Muscle layer of duodenum (tissue), 2 donors: ENCODE results near the gene MRAP2.

Experiments used
- H3K27ac ChIP-seq: one replicate; pipeline ENCODE4 v1.7.0; 2013; ENCODE audit warnings: mild to moderate bottlenecking, low read length
- H3K27me3 ChIP-seq: one replicate; pipeline ENCODE4 v1.7.0; 2013; ENCODE audit warnings: low read depth, mild to moderate bottlenecking, control low read depth, low read length
- H3K36me3 ChIP-seq, 2 donors: one replicate each; pipeline ENCODE4 v1.7.0; 2013; ENCODE audit warnings: low read length in 2 of 2, control low read depth in 1 of 2, mild to moderate bottlenecking in 1 of 2; ENCODE audit not compliant: insufficient read depth in 2 of 2, control insufficient read depth in 1 of 2
- H3K4me1 ChIP-seq, 2 donors: one replicate each; pipeline ENCODE4 v1.7.0; 2013; ENCODE audit warnings: low read length in 2 of 2, mild to moderate bottlenecking in 2 of 2, control low read depth in 1 of 2, moderate library complexity in 1 of 2; ENCODE audit not compliant: insufficient read depth in 2 of 2, control insufficient read depth in 1 of 2
- H3K4me3 ChIP-seq, 2 donors: one replicate each; pipeline ENCODE4 v1.7.0; 2013; ENCODE audit warnings: low read length in 2 of 2, low read depth in 1 of 2, mild to moderate bottlenecking in 1 of 2
- H3K9me3 ChIP-seq, 2 donors: one replicate each; pipeline ENCODE4 v1.7.0; 2013; ENCODE audit warnings: low read length in 2 of 2, control low read depth in 1 of 2, mild to moderate bottlenecking in 1 of 2; ENCODE audit not compliant: control insufficient read depth in 1 of 2
- donor health status: healthy.

MRAP2 gene

GRCh38 chr6:84035484-84035883, 1.9 kb downstream of the MRAP2 start:
- peaks cover 0 to 3% of the 10 kb centered on the region in 2 donors for H3K4me1 ChIP-seq
- no peak overlapping the region for H3K4me3 ChIP-seq
- H3K9me3 ChIP-seq = no peaks in the 10 kb centered on the region
- H3K27ac ChIP-seq = no peak overlapping the region
- H3K27me3 ChIP-seq = peaks cover 3% of the 10 kb centered on the region
- no peaks in the 10 kb centered on the region for H3K36me3 ChIP-seq

- Histone ChIP-seq H3K4me3 (no peak overlapping the region), H3K4me1 (peaks cover 0 to 3% of the 10 kb centered on the region in 2 donors), H3K27me3 (peaks cover 3% of the 10 kb centered on the region), H3K9me3 (no peaks in the 10 kb centered on the region), H3K36me3 (no peaks in the 10 kb centered on the region), H3K27ac (no peak overlapping the region)
These were observed 4.0 kb downstream of the MRAP2 start for GRCh38 chr6:84037425-84038089.

- H3K9me3 ChIP-seq = no peaks in the 10 kb centered on the region
- H3K4me1 ChIP-seq = no peaks in the 10 kb centered on the region
- H3K36me3 ChIP-seq = no peaks in the 10 kb centered on the region
- no peak overlapping the region for H3K27ac ChIP-seq
- H3K27me3 ChIP-seq = no peaks in the 10 kb centered on the region
- H3K4me3 ChIP-seq = no peak overlapping the region
These were observed 9.0 kb downstream of the MRAP2 start for GRCh38 chr6:84042603-84043002.

GRCh38 chr6:84043555-84043954, 10.0 kb downstream of the MRAP2 start:
- Histone ChIP-seq H3K36me3 (no peaks in the 10 kb centered on the region), H3K4me3 (no peak overlapping the region), H3K27ac (no peak overlapping the region), H3K27me3 (no peaks in the 10 kb centered on the region), H3K4me1 (no peaks in the 10 kb centered on the region), H3K9me3 (no peaks in the 10 kb centered on the region)

- Histone ChIP-seq H3K27me3 (no peaks in the 10 kb centered on the region), H3K36me3 (no peaks in the 10 kb centered on the region), H3K9me3 (no peaks in the 10 kb centered on the region), H3K27ac (no peak overlapping the region), H3K4me1 (no peaks in the 10 kb centered on the region), H3K4me3 (no peak overlapping the region)
These were observed 13.2 kb downstream of the MRAP2 start for GRCh38 chr6:84046755-84047154.

- Histone ChIP-seq H3K9me3 (no peaks in the 10 kb centered on the region), H3K36me3 (no peaks in the 10 kb centered on the region), H3K4me3 (no peak overlapping the region), H3K27ac (no peak overlapping the region), H3K27me3 (no peaks in the 10 kb centered on the region), H3K4me1 (no peaks in the 10 kb centered on the region)
These were observed 15.0 kb downstream of the MRAP2 start for GRCh38 chr6:84048588-84048987.

GRCh38 chr6:84050408-84050807, 16.8 kb downstream of the MRAP2 start:
- Histone ChIP-seq H3K36me3 (no peaks in the 10 kb centered on the region), H3K27ac (no peak overlapping the region), H3K4me1 (no peaks in the 10 kb centered on the region), H3K9me3 (no peaks in the 10 kb centered on the region), H3K27me3 (no peaks in the 10 kb centered on the region), H3K4me3 (no peak overlapping the region)

- no peak overlapping the region for H3K27ac ChIP-seq
- no peaks in the 10 kb centered on the region for H3K9me3 ChIP-seq
- H3K27me3 ChIP-seq = no peaks in the 10 kb centered on the region
- H3K4me1 ChIP-seq = no peaks in the 10 kb centered on the region
- H3K4me3 ChIP-seq = no peak overlapping the region
- no peaks in the 10 kb centered on the region for H3K36me3 ChIP-seq
These were observed 18.8 kb downstream of the MRAP2 start for GRCh38 chr6:84052204-84052882.

- Histone ChIP-seq H3K27ac (no peak overlapping the region), H3K9me3 (no peaks in the 10 kb centered on the region), H3K36me3 (no peaks in the 10 kb centered on the region), H3K4me3 (no peak overlapping the region), H3K4me1 (no peaks in the 10 kb centered on the region), H3K27me3 (no peaks in the 10 kb centered on the region)
These were observed 19.3 kb downstream of the MRAP2 start for GRCh38 chr6:84052883-84053241.

GRCh38 chr6:84055647-84056046, 22.1 kb downstream of the MRAP2 start:
- no peak overlapping the region for H3K4me3 ChIP-seq

GRCh38 chr6:84057908-84058307, 24.3 kb downstream of the MRAP2 start:
- Histone ChIP-seq H3K4me3 (no peak overlapping the region), H3K4me1 (no peaks in the 10 kb centered on the region), H3K36me3 (no peaks in the 10 kb centered on the region), H3K27ac (no peak overlapping the region), H3K9me3 (no peaks in the 10 kb centered on the region), H3K27me3 (no peaks in the 10 kb centered on the region)

More at GRCh38 chr6:84055647-84056046, 22.1 kb downstream of the MRAP2 start:
- no peaks in the 10 kb centered on the region for H3K9me3 ChIP-seq
- no peak overlapping the region for H3K27ac ChIP-seq
- no peaks in the 10 kb centered on the region for H3K27me3 ChIP-seq
- no peaks in the 10 kb centered on the region for H3K36me3 ChIP-seq
- H3K4me1 ChIP-seq = no peaks in the 10 kb centered on the region

GRCh38 chr6:84059082-84059481, 25.5 kb downstream of the MRAP2 start:
- no peaks in the 10 kb centered on the region for H3K27me3 ChIP-seq

More at GRCh38 chr6:84059082-84059481, 25.5 kb downstream of the MRAP2 start:
- H3K36me3 ChIP-seq = no peaks in the 10 kb centered on the region
- H3K4me3 ChIP-seq = no peak overlapping the region
- H3K27ac ChIP-seq = no peak overlapping the region
- no peaks in the 10 kb centered on the region for H3K4me1 ChIP-seq
- no peaks in the 10 kb centered on the region for H3K9me3 ChIP-seq
